HEK293T (cell line): ENCODE results near the gene KCNK7.
"Not testable (repeated sequence)": the region's sequence is repeated elsewhere in the genome, so short reads cannot be mapped to it uniquely, and the experiment has no call there.

ENCODE experiments used
- ARNT ChIP-seq: fragments of 450-650 bp; IDR thresholded peaks from 2 replicates; pipeline ENCODE4 v1.6.1; 2017; ENCODE audit warnings: mild to moderate bottlenecking
- BHLHE40 ChIP-seq: fragments of 450-650 bp; IDR thresholded peaks from 2 replicates; pipeline ENCODE4 v1.6.1; 2016; ENCODE audit warnings: mild to moderate bottlenecking, moderate library complexity, borderline replicate concordance
- ELF4 ChIP-seq: fragments of 450-650 bp; IDR thresholded peaks from 2 replicates; pipeline ENCODE4 v1.6.1; 2017; ENCODE audit warnings: antibody characterized with exemption
- FOXA1 ChIP-seq: fragments of 450-650 bp; IDR thresholded peaks from 2 replicates; pipeline ENCODE4 v1.6.1; 2016; ENCODE audit warnings: mild to moderate bottlenecking
- FOXK2 ChIP-seq: fragments of 450-650 bp; IDR thresholded peaks from 2 replicates; pipeline ENCODE4 v1.6.1; 2016; ENCODE audit warnings: mild to moderate bottlenecking
- HDGF ChIP-seq: fragments of 450-650 bp; IDR thresholded peaks from 2 replicates; pipeline ENCODE4 v1.6.1; 2017; ENCODE audit warnings: antibody characterized with exemption, borderline replicate concordance
- NFRKB ChIP-seq: fragments of 450-650 bp; IDR thresholded peaks from 2 replicates; pipeline ENCODE4 v1.6.1; 2016; ENCODE audit warnings: mild to moderate bottlenecking, moderate library complexity
- SP1 ChIP-seq: fragments of 450-650 bp; IDR thresholded peaks from 2 replicates; pipeline ENCODE4 v1.6.1; 2017
- SUZ12 ChIP-seq: fragments of 450-650 bp; IDR thresholded peaks from 2 replicates; pipeline ENCODE4 v1.6.1; 2016; ENCODE audit warnings: mild to moderate bottlenecking
- TARDBP ChIP-seq: fragments of 450-650 bp; IDR thresholded peaks from 2 replicates; pipeline ENCODE4 v1.6.1; 2016

DNA sequence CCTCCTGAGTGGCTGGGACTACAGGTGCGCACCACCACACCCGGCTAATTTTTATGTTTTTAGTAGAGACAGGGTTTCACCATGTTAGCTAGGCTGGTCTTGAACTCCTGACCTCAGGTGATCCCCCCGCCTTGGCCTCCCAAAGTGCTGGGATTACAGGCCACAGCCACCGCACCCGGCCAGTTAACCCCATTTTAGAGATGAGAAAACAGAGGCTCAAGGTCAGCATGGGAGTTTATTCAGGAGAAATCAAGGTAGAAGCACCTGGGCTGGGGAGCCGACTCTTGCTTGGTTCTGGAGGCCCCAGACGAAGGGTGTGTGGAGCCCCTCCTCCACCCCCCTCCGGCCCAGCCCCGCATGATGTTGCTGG is 43.6 kb upstream of the KCNK7 start:
- not testable (repeated sequence) for TF ChIP-seq SUZ12, ARNT, SP1, FOXA1, TARDBP, FOXK2, ELF4, BHLHE40, HDGF, NFRKB
